HG03196 (cell line): ENCODE measurements around the gene ZNF521.

Experiments
- ATAC-seq: cut with Tn5 transposase; IDR thresholded peaks from one replicate; pipeline ENCODE4 v1.9.1; 2021; ENCODE audit not compliant: unreplicated experiment

Gene ZNF521

DNA sequence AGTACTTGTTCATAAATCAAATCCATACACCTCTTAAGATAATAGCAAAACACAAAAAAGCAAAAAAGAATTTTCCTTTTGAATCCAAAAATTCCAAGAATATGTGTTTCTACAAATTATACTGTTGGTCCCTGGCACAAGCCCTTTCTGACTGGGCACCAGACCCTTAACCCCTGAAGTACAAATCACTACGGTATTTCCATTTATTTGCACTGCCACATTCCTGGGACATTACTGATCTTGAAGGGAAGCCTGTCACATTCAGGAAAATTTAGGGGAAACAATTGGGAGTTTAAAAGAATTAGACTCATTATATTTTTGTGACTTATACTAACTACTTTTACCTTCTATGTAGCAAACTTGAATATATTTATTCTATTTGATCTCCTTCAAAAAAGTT is 98.8 kb downstream of the ZNF521 start:
- no peak for ATAC-seq

DNA sequence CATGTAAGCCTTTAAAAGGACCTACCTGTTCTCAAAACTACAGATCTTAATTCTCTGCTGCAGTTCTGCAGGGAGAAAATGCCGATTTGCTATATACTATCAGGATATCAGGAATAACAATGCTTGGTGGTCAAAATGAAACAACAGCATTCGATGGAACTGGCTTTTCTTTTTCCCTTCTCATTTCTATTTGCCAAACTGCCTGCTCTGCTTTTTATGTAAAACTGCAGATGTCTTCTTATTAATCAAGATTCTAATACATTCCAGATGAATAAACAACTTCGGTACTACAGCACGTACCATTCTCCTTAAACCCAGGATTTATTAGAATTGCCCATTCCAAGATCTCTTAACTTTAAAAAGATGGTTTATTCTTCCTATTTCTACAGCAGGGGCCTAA is 100.9 kb downstream of the ZNF521 start:
- no peak for ATAC-seq

DNA sequence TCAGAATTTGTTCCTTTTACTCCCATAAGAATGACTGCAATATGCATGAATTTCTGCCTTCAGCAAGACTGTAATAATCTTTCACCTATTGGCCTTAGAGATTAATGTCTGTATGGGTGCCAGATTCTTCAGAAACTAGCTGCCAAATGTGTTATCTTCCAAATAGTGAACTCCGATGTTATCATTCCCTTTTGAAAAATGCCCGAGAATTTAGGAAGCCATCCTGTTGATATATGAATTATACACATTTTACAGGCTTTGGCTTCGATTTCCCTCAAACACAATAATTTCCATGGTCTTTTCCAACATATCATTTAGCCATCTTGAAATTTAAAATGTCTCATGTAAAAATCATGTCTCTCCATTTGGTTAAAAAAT is 101.5 kb downstream of the ZNF521 start:
- no peak for ATAC-seq

DNA sequence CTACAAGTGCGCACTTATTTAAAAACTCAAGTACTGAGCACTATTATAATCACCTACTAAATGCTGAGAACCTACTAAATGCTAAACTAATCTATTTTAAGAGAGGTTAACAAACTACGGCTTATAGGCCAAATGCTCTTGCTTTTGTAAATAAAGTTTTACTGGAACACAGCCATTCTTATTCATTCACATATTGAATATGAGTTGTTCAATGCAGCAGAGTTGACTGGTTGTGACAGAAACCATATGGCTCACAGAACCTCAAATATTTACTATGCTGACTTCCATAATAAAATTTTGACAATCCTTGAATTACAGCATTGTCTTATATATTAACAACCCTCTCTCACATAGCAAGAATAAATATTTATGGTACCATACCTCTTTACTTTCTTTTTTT is 103.2 kb downstream of the ZNF521 start:
- no peak for ATAC-seq

DNA sequence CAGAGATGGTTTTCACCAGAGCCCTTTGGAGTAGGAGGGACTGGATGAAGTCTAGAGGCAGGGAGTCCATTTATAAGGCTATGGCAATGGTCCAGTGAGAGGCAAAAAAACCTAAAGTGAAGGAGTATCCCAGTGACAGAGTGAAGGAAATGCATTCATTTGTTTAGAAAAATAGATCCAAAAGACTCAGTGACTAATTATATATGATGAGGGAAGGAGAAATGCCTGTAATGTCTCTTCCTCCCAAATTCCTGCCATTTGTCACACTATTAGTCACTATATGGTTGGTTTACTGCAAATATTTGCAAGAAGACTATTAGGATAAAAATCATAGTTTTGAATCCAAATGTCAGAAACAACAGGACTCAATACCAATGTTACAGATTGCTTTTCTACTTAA is 104.2 kb downstream of the ZNF521 start:
- no peak for ATAC-seq

DNA sequence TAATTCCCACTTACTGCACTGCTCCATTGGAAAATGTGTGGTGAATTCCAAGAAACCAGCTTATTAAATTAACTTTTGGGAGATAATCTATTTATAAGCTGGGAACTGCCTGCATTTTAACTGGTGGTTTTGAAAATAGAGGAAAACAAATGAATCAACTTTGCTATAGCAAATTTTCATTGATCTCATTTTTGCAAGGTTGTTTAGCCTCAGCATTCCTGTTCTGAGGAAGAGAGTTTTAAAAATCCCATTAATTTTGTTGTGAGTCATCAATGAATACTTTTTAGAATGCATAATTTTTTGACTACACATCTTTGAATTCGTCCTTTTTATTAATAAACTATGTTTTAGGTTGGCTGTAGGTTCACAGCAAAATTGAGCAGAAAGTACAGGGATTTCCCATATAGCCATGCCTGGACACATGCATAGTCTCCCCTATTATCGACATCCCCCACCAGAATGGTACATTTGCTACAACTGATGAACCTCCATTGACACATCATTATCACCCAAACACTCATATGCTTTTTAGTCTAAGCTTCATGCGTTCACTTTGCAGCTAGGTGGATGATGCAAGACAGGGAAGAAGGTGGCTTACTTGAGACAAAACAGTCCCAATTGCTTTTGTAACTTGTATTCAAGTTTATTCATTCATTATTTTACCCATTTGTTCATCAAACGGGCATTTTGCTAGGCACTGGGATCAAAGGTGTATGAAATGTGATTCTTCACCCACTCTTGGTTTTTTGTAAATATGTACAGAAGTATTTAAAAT is 106.9 kb downstream of the ZNF521 start:
- no peak for ATAC-seq

DNA sequence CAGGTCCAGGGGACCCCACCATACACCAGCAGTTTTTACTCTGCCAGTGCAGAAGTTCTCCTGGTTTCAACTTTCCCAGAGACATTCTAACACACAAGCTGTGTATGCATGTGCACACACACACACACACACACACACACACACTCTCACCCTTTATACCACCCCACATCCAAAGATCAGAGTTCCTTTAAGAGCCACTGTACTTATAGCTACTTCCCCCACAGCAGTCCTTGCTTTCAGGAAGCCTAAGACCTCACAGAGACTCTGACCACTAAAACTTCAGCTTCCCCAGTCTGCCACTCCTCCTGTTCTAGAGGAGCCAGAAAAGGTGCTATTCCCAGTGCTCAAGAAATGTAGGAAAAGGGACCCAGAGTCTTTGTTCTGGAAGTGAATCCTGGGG is 107.8 kb downstream of the ZNF521 start:
- ATAC-seq, result no peak

DNA sequence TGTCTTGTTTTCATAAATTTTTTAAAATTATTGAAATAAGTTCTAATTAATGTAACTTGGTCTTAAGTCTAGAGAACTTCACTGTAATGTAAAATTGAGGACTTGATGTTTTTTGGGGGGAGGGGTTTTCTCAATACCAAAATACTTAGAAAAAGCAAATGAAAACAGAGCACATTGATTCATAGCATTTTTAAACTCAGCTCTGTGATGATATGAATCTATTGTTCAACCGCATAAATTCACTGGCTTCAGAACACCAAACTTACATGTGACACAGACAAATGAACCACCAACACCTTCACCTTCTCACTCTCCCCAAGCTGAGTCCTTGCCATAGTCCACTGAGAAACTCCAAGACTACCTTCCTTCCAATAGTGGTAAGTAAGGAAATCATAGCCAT is 108.2 kb downstream of the ZNF521 start:
- no peak for ATAC-seq

DNA sequence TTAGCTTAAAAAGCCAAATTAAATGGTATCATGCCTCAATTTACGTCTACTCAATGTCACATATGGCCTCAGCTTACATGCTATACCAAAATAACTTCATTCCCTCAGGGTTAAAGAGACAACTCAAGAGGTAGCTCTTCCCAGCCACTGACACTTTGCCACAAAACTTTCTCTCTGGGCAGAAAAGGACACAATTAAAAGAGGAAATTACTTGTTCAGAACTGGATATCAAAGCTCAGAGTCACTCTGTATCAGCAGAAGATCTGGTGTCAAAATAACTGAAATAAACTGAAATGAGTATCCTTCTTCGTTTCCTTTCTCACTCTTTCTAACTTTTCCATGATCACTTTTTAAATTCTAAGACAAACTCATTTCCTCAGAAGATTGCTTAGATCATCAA is 108.7 kb downstream of the ZNF521 start:
- no peak for ATAC-seq

DNA sequence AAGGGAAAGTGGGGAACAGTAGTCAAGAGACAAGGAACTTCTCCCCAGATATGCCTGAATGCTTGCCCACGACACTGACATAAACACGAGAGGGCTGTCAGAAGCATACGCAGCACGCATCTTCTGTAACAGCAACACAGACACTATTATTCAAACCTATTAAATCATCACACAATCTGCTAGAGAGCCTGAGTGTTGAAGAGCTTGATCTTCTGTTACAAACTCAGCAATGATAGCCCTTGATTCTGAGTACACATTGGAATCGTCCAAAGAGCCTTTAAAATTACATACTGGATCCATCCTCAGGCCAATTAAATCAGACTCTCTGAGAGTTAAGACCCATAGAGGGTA is 111.6 kb downstream of the ZNF521 start:
- no peak for ATAC-seq

DNA sequence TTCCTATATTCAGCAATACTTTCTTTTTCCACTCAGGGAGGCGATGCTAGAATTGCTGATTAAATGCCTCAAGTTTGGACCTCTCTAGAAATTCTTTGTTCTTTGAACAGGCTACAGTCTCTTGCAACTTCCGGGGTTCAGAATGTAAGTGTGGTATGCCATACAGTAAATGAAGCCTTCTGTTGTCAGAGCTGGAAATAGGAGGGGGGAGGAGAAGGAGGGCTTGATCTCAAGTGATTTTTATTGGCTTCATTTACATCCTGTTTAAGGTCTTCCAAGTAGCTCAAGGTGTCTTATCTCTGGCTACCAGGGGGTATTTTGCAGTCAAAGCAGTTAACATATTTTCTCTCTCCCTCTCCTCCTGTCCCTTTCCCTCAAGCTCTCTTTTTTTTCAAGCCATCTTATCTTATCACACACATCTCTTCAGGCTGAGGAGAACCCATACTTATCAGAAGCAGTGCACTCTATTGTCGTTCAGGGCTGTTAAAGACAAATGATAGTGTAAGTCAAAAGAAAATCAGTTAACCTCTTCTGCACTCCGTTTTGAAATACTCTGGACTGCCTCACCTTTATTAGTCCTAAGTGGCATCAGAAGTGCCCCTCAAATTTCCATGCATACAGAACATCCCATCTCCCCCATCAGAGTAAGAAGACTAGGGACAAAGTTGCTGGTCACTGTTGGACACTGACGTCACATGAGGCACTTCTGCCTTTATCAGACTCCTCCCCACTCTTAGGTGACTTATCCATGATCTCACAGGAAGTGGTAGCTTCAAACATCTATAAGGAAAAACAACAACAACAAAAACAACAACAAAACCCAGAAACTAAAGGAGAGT is 112.2 kb downstream of the ZNF521 start:
- no peak for ATAC-seq

DNA sequence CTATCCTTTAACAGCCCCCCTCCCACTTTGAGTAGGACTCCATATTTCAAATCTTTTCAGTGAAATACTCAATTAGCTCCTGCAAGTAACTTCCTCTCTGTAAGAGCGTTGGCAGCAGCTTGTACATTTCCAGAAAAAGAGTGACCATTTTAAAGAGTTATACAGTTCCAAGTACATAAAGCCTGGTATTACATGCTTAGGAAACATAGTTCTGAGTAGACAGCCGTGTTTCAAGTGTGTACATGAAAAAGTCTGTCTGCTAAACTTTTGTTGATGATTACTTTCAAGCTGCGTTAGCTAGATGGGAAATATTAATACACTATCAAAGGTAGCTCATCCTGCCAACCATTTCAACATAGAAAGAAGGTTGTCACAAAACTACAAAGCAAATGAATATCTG is 112.8 kb downstream of the ZNF521 start:
- ATAC-seq, result no peak

DNA sequence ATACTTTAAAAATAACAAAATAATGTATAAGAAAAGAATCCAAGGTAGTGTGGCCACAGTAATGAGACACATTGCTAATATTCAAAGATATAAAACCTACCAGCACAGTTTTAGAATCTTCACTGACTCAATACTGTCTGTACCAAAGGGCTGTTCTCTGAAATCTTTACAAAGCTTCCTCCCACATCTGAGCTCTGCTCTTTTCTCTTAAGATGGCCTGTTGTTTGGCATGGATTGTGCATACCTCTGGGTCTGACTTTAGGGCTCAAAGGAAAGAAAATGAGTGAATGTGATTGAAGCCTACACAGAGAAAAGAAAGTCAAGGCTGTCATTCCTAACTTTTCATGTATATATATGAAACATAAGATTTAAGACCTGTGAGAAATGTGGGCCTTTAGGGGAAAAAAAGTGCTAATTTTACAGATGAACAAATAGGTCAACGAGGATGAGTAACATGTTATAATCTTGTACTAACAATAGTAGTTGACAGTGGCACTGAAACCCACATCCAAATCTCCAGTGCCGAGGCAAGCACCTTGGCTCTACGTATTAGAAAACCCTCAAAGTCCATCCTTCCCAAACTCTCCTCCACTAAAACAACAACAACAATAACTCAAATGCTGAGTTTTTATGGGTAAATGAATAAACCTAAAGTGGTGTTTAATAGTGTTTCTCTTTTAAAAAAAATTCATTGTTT is 114.2 kb downstream of the ZNF521 start:
- ATAC-seq, result no peak

DNA sequence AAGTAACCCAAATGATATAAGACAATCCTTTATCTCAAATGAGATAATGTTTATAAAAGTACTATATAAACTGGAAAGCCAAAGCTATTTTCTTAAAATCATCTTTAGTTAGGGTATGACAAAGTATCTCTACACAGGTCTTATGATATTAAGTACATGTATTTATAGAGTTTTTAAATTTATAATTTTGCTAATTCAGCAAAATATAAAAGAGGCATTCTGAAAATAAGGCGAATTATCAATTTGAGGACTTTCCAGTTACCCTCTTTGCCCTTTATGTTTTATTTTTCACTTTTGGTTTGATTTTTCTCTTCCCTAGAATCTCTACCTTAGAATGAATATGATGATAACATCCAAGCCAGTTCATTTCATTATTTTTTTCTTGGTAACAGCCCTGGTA is 115.2 kb downstream of the ZNF521 start:
- ATAC-seq, result no peak

DNA sequence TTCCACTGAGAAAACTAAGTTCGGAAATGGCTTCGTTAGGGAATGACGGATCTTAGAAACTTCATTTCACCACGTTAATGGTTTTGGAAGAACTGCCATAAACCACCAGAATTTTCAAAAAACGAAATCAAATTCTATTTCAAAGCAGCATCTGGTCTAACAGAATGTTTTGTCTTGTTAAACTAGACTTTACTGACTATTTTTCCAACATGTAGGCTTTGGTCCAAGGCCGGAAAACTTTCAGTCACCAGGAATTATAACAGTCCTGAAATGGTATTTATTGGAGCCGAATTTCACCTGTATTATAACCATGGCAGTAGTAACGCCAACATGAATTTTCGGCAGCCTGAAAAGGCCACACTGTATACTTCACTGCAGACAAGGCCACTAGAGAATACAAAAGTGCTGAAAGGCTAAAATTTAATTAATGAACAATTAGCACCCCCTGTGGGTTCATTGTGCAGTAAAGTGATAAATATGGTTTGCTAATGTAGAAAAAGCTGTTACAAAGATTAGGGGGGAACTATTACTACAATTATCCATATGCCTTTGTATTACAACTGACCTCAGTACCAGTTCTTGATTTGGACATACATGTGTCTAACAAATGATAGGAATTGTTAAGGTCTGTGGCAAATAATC is 116.4 kb downstream of the ZNF521 start:
- ATAC-seq, result no peak

DNA sequence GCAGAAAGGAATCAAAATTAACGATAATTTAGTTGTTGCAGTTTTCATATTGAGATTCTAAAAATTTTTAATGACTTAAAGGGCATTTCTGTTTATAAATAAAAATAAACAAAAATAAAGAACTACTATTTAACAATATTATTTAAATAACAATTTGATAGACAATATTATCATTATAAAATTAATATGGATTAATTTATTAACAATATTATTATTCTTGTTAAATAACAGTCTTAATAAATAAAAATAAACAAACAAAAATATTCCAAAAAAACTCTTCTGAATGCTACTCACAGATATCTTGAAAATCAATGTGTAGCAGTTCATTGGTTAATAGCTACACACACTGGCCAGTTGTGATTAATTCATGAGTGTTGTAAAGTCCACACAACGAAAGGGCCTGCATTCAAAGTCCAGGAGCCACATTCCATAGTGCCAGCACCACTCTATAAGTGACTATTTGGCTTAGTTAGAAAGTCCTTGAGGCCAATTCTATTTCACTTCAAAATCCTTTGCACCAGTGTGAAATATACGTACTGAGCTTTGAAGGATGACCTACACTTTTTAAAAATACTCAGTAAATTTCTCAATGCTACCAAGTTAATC is 117.1 kb downstream of the ZNF521 start:
- ATAC-seq, result no peak

DNA sequence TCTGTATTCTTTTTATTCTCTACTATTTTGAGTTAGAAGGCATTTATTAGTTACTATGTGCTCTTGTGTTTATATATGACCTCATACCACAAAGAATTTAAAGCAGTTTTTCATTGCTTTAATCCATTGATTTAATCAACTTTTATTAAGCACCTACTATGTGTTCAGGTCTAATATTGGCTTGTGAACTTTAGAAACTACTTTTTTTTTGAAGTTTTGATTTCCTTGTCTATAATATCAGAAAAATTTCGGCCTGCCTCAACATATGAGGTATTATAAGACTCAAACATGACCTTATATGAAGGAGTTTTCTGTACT is 117.7 kb downstream of the ZNF521 start:
- ATAC-seq, result no peak

DNA sequence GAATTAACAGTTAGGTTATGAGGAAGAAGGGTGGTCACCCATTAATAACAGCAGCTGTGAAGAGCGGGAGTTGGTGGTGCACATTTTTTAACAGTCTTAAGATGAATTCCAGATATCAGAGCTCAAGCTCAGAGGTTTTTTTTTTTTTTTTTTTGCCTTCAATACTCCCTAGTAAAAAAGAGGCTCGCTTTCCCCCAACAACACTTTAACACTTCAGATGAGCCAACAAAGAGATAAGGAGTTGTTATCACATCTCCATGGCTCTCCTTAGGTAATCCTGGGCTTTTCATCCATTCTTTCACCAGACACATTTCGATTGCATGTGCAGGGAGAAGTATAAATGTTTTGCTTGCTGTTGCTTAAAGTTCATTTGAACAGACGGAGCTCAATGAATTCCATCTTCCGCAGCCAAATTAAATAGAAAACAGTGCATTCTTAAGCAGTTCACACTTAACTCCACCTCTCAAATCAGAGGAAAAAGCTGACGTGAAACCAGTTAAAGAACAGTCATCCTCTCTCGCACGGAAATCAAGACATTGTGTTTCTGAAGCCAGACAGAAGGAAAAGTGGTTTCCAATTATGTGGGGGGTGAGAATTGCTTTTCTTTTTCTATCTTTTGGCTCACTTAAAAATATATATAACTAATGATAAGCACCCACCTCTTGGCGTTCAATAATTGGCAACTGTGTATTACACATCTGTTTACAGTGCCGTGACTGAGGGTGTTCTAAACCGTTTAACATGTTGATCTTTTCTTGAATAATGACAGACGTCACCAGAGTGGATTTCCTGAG is 118.2 kb downstream of the ZNF521 start:
- no peak for ATAC-seq

DNA sequence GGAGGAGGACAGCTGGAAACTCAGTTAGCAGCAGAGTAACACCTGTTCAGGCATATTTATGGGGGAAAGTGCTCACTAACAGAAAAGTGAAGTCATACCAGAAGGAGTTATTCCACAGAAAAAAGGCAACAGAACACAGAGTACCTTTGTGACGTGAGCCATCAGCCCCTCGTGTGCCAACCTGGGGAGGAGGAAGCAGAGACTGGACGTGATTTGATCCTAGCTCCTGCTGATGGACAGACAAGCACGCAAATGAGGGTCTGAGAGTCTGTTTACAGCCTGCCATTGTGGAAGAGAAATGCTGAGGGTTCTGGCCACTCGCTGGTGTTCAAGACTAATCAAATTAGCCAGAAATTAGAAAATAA is 120.7 kb downstream of the ZNF521 start:
- no peak for ATAC-seq

DNA sequence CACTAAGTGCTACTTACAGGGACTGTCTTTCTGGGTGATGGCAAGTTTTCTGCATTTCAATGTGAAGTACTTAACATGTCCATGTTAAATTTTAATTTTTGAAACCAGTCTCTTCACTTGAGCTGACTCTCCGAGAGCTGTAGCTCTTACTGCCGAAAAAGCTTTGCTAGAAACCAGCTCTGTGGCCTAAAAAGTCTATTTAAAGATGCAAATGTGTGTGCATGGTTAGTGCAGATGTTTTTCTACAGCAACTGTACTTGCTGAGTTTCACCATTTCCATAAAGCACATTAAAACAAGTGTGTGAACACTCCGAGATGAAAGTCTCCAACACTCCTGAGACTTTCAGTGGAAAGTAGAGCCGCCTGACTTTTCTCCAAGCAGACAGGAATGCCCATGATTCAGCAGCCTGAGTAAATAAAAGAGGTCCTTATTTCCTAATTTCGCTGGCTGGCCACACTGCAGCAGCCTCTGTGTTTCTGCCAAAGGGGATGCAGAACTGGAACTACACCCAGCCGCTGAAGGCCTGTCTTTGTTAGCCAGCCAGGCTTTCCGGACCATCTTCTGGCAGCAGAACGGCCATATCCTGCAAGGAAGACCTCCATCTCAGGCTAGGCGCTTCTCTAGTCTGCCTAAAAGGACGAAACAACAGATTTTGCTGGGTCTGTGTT is 121.2 kb downstream of the ZNF521 start:
- no peak for ATAC-seq
